HG02885 (cell line): Measurements from ENCODE around the gene HBQ1.
"Not testable (repeated sequence)": the region's sequence is repeated elsewhere in the genome, so short reads cannot be mapped to it uniquely, and the experiment has no call there.

Source experiments
- ATAC-seq: cut with Tn5 transposase; IDR thresholded peaks from one replicate; pipeline ENCODE4 v1.9.1; 2021; ENCODE audit warnings: mild to moderate bottlenecking; ENCODE audit not compliant: unreplicated experiment, poor library complexity

HBQ1 gene

DNA sequence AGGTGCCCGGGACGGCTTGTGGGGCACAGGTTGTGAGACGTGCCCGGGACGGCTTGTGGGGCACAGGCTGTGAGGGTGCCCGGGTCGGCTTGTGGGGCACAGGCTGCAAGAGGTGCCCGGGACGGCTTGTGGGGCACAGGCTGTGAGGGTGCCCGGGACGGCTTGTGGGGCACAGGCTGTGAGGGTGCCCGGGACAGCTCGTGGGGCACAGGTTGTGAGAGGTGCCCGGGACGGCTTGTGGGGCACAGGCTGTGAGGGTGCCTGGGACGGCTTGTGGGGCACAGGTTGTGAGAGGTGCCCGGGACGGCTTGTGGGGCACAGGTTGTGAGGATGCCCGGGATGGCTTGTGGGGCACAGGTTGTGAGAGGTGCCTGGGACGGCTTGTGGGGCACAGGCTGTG lies 20.0 kb upstream of the HBQ1 start:
- not testable (repeated sequence) for ATAC-seq

DNA sequence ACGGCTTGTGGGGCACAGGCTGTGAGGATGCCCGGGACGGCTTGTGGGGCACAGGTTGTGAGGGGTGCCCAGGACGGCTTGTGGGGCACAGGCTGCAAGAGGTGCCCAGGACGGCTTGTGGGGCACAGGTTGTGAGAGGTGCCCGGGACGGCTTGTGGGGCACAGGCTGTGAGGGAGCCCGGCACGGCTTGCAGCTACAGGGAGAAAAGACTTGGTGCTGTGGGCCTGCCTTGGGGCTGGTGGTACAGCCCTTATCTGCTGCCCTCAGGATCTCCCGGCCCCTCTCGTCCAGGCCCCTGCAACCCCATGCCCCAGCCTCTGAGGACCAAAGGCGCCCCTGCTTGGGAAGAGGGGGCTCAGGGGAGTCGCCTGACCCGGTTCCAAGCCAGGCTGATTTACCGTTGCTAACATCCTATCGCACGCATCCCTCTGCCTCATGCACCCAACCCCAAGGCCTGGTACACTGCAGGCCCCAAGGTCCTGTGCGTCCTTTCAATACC lies 19.5 kb upstream of the HBQ1 start:
- ATAC-seq: no peak

DNA sequence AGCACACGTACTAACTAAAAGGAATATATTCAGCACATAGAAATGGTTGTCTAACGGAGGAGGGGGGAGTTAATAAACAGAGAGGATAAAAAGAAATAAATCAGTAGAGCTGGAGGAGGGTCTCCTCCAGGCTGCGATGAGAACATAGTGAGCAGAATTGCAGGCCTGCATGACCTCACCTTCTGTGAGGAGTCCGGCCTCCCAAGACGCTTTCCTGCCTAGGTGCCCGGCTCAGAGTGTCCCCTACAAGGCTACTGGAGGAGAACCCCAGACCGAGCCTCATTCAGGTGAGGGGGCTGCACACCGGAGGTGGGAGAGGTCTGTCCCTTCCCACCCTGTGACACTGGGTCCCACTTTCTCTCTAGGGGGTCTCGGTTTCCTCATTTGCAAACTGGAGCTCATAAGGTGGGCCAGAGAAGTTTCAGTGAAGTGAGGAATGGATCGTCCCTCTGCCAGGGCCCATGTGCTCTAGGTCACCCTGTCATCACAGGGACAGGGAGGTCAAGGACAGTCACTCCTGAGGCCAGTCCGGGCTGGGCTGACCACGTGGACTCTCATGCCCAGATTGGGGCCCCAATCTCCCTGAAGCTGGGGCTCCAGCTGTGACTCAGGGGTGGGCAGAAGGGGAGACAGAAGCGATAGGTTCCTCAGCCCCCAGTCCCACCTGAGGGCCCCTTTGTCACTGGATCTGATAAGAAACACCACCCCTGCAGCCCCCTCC lies 17.8 kb upstream of the HBQ1 start:
- no peak for ATAC-seq

DNA sequence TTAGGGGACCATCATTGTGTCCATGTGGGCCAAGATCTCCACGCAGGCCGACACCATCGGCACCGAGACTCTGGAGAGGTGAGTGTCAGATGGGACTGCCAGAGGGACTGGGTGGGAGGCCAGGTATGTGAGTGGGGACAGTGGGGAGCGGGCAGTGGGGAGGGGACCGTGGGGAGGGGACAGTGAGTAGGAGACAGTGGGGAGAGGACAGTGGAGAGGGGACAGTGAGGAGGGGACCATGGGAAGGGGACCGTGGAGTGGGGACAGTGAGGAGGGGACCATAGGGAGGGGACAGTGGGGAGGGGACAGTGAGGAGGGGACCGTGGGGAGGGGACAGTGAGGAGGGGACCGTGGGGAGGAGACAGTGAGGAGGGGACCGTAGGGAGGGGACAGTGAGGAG lies 17.1 kb upstream of the HBQ1 start:
- not testable (repeated sequence) for ATAC-seq

DNA sequence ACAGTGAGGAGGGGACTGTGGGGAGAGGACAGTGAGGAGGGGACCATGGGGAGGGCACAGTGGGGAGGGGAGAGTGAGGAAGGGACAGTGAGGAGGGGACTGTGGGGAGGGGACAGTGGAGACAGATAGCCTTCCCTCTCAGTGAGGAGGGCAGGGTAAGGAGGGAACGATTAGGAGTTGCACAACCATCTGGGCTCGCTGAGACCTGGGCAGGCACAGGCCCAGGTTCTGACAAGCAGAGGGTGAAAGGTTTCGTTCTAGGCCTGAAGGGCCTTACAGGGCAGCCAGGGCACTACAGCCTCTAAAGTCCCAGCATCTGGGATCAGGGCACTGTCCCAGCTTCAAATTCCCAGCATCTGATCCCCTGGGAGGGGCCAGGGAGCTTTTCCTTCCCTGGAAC lies 16.6 kb upstream of the HBQ1 start:
- ATAC-seq: not testable (repeated sequence)

DNA sequence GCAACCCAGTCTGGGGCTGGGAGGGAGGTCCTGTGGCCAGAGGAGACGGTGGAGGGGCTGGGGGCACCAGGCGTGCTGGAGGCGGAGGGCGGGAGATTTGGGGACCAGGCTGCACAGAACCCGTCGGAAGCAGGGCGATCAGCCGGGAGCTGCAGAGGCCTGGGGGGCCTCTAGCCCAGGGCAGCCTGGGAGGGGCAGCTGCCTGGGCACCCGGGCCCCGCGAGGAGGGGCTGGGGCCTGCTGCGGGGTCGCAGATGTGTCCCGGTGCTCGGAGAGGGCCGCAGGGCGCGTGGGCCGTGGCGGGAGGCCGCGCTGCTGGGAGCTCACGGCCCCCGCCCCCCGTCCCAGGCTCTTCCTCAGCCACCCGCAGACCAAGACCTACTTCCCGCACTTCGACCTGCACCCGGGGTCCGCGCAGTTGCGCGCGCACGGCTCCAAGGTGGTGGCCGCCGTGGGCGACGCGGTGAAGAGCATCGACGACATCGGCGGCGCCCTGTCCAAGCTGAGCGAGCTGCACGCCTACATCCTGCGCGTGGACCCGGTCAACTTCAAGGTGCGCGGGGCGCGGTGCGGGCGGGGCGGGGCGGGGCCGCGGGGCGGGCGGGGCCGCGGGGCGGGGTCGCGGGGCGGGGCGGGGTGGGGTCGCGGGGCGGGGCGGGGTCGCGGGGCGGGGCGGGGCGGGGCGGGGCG lies 16.0 kb upstream of the HBQ1 start:
- ATAC-seq: not testable (repeated sequence)

DNA sequence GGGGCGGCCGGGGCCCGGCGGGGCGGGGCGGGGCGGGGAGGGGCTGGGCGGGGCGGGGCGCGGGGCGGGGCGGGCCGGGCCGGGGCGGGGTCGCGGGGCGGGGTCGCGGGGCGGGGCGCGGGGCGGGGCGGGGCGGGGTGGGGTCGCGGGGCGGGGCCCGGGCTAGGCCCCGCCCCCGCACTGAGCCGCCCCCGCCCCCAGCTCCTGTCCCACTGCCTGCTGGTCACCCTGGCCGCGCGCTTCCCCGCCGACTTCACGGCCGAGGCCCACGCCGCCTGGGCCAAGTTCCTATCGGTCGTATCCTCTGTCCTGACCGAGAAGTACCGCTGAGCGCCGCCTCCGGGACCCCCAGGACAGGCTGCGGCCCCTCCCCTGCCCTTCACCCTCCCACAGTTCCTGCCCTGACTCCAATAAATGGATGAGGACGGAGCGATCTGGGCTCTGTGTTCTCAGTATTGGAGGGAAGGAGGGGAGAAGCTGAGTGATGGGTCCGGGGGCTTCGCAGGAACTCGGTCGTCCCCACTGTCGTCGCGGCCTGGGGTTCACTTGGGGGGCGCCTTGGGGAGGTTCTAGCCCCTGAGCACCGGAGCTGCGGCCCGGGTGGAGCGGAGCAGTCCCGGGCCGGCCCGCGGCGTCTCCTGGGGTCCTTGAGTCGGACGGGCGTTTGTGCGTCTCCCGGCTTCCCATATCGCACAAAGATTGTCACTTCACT lies 15.3 kb upstream of the HBQ1 start:
- ATAC-seq: no peak

DNA sequence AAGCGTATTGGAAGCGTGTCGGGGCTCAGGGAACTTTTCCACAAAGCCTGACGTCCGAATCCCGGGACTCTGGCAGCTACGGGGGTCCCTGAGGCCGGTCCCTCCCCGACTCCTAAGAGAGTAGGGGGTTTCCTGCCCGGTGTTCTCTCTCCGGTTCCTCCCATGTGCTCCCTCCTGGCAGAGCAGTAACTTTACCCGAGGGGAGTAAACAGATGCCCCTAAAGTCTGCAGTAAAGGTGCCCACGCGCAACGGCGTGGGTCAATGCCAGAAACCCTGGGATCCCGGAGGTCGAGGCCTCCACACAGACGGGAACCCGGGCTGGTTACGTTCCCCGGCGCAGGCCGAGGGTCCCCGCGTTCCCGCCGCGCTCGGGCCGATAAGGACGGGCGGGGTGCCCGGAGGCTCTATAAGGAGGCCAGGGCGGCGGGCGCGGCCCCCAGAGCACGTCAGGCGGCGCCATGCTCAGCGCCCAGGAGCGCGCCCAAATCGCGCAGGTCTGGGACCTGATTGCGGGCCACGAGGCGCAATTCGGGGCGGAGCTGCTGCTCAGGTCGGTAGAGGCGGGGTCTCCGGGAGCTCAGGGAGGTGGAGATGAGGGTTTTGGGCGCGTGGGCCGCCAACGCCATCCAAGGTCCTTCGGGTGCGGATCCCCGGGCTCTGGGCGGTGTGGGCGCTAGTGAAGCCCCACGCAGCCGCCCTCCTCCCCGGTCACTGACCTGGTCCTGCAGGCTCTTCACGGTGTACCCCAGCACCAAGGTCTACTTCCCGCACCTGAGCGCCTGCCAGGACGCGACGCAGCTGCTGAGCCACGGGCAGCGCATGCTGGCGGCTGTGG lies 14.5 kb upstream of the HBQ1 start, which contains the start of gene HBM:
TSS of gene HBM (plus strand) at position 440 of the 836 bp plus-strand sequence. CDS start at position 460, 20 bp downstream.
- ATAC-seq: no peak

DNA sequence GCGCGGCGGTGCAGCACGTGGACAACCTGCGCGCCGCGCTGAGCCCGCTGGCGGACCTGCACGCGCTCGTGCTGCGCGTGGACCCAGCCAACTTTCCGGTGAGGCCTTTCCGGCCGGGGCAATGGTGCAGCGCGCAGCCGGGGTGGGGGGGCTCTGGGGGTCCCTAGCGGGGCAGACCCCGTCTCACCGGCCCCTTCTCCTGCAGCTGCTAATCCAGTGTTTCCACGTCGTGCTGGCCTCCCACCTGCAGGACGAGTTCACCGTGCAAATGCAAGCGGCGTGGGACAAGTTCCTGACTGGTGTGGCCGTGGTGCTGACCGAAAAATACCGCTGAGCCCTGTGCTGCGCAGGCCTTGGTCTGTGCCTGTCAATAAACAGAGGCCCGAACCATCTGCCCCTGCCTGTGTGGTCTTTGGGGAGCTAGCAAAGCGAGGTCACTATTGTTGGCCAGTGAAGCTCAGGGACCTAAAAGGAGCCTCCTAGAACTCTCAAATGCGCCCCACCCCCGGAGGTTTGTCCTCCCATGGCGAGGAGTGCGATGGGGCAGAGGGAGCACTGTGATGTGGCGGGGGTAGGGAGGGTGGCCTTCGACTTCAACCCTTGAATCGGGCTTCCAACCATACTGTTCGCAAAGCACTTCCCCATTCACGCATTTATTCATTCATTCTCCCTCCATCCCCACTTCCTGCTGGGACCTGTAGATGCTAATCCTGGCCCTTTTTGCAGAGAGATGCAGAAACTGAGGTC lies 13.7 kb upstream of the HBQ1 start:
- ATAC-seq: no peak

DNA sequence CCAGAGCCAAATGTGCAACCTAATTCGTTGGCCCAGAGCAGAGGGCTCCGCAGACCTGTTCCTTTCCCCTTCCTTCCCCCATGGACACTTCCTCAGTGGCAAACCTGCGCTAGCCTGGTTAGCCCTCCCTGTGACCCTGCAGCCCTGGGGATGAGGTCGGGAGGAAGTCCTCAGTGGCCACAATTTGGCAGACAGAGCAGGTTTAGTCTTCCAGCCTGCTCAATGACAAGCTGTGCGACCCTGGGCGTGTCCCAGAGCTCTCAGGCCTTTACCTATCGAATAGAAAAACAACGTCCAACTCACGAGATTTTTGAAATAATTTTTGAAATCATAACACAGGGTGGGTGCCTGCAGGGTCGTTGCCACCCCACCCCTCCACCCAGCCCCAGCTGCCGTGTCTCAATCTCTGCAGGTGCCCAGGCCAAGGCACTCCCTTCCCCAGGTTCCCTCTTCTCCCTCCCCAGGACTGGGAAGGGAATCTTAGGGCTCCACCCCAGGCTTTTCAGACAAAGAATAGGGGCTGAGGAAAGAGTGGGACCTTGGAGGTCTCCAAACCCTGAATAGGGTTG lies 13.1 kb upstream of the HBQ1 start:
- ATAC-seq: no peak

DNA sequence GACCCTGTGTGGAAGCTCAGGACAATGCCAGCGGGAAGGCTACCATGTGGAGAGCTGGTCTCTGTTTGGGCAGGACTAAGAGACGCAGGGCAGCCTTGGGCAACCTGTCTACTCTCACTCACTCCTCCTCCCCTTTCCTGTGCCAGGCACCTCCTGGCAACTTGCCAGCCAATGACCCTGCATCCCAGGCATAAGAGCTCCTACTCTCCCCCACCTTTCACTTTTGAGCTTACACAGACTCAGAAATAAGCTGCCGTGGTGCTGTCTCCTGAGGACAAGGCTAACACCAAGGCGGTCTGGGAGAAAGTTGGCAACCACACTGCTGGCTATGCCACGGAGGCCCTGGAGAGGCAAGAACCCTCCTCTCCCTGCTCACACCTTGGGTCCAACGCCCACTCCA lies 11.8 kb upstream of the HBQ1 start:
- no peak for ATAC-seq

DNA sequence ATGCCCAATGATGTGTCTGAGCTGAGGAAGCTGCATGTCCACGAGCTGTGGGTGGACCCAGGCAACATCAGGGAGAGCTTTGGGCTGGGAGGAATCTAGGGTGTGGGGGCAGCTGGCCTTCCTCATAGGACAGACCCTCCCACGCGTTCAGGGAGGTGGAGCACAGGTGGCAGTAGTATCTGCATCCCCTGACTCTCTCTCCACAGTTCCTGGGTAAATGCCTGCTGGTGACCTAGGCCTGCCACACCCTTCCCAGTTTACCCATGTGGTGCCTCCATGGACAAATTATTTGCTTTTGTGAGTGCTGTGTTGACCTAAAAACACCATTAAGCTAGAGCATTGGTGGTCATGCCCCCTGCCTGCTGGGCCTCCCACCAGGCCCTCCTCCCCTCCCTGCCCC lies 11.2 kb upstream of the HBQ1 start:
- ATAC-seq: no peak

DNA sequence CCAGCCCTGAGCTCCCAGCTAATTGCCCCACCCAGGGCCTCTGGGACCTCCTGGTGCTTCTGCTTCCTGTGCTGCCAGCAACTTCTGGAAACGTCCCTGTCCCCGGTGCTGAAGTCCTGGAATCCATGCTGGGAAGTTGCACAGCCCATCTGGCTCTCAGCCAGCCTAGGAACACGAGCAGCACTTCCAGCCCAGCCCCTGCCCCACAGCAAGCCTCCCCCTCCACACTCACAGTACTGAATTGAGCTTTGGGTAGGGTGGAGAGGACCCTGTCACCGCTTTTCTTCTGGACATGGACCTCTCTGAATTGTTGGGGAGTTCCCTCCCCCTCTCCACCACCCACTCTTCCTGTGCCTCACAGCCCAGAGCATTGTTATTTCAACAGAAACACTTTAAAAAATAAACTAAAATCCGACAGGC lies 10.2 kb upstream of the HBQ1 start:
- ATAC-seq: not testable (repeated sequence)

DNA sequence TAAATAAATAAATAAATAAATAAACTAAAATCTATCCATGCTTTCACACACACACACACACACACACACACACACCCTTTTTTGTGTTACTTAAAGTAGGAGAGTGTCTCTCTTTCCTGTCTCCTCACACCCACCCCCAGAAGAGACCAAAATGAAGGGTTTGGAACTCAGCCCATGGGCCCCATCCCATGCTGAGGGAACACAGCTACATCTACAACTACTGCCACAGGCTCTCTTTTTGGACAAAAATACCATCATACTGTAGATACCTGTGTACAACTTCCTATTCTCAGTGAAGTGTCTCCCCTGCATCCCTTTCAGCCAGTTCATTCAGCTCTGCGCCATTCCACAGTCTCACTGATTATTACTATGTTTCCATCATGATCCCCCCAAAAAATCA lies 9.5 kb upstream of the HBQ1 start:
- ATAC-seq: no peak

DNA sequence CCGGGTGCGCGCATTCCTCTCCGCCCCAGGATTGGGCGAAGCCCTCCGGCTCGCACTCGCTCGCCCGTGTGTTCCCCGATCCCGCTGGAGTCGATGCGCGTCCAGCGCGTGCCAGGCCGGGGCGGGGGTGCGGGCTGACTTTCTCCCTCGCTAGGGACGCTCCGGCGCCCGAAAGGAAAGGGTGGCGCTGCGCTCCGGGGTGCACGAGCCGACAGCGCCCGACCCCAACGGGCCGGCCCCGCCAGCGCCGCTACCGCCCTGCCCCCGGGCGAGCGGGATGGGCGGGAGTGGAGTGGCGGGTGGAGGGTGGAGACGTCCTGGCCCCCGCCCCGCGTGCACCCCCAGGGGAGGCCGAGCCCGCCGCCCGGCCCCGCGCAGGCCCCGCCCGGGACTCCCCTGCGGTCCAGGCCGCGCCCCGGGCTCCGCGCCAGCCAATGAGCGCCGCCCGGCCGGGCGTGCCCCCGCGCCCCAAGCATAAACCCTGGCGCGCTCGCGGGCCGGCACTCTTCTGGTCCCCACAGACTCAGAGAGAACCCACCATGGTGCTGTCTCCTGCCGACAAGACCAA lies 7.8 kb upstream of the HBQ1 start, which contains the start of gene HBA2:
TSS of gene HBA2 (plus strand) at position 503 of the 568 bp plus-strand sequence. CDS start at position 540, 37 bp downstream.
- not testable (repeated sequence) for ATAC-seq

DNA sequence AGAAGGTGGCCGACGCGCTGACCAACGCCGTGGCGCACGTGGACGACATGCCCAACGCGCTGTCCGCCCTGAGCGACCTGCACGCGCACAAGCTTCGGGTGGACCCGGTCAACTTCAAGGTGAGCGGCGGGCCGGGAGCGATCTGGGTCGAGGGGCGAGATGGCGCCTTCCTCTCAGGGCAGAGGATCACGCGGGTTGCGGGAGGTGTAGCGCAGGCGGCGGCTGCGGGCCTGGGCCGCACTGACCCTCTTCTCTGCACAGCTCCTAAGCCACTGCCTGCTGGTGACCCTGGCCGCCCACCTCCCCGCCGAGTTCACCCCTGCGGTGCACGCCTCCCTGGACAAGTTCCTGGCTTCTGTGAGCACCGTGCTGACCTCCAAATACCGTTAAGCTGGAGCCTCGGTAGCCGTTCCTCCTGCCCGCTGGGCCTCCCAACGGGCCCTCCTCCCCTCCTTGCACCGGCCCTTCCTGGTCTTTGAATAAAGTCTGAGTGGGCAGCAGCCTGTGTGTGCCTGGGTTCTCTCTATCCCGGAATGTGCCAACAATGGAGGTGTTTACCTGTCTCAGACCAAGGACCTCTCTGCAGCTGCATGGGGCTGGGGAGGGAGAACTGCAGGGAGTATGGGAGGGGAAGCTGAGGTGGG lies 6.9 kb upstream of the HBQ1 start:
- ATAC-seq: not testable (repeated sequence)

DNA sequence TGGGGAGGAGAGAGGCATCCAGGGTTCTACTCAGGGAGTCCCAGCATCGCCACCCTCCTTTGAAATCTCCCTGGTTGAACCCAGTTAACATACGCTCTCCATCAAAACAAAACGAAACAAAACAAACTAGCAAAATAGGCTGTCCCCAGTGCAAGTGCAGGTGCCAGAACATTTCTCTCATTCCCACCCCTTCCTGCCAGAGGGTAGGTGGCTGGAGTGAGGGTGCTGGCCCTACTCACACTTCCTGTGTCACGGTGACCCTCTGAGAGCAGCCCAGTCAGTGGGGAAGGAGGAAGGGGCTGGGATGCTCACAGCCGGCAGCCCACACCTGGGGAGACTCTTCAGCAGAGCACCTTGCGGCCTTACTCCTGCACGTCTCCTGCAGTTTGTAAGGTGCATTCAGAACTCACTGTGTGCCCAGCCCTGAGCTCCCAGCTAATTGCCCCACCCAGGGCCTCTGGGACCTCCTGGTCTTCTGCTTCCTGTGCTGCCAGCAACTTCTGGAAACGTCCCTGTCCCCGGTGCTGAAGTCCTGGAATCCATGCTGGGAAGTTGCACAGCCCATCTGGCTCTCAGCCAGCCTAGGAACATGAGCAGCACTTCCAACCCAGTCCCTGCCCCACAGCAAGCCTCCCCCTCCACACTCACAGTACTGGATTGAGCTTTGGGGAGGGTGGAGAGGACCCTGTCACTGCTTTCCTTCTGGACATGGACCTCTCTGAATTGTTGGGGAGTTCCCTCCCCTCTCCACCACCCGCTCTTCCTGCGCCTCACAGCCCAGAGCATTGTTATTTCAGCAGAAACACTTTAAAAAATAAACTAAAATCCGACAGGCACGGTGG lies 6.1 kb upstream of the HBQ1 start:
- not testable (repeated sequence) for ATAC-seq
